ENCODE results near the gene MSANTD1. TPM values are rescaled to one million over a fixed set of nuclear protein-coding genes. Genes with fewer than 3 reads are reported as not detected.

Gene MSANTD1
- total RNA-seq, 2 experiments from 2014 or later: 0.83 to 1.0 TPM

DNA sequence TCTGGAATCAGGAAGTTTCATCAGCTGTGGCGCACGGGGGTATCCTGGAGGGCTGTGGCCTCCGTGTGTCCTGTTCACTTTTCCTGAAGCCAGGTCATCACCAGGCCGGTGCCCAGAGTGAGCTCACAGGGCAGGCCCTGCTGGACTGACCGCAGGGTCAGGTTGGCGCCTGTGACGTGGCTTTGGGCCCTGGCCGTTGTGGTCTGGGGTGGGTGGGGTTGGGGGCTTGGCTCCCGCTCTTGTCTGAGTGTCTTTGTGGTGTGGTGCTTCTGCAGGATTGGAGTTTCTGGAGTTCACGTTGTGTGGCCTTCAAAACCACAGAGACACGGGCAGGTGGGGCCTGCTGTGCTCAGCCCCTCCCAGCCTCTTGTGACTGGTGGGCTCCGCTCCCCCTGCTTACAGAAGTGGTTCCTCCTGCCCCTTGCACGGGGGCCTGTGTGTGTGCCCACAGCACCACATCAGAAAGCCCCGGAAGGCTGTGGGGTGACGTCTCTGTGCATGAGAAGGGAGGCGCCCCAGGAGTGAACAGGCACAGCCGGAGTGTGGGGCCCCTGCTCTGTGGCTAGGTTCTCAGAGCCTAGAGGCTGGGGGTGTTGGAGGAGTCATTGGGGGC, 53.3 kb downstream of the MSANTD1 start:
- Mint-ChIP-seq H3K4me3 (peak overlapping the region; percentile 77), H3K27me3 (ENCODE audit: low read depth) (peaks cover 62% of the 10 kb centered on the region), H3K4me1 (ENCODE audit: low read depth) (peaks cover 64% of the 10 kb centered on the region), H3K36me3 (ENCODE audit: low read depth) (no peaks in the 10 kb centered on the region), H3K9me3 (ENCODE audit: insufficient read depth) (no peaks in the 10 kb centered on the region), H3K27ac (peak overlapping the region; percentile 87)
- CTCF ChIA-PET: interaction anchor here (2.1 kb wide), 1 partner anchor 44 kb away, joined by 5 read pairs; no protein-coding TSS in a partner anchor
- ATAC-seq: peak; percentile 94
- peak; percentile 94 for DNase-seq
- POLR2A ChIA-PET: no interaction called here

DNA sequence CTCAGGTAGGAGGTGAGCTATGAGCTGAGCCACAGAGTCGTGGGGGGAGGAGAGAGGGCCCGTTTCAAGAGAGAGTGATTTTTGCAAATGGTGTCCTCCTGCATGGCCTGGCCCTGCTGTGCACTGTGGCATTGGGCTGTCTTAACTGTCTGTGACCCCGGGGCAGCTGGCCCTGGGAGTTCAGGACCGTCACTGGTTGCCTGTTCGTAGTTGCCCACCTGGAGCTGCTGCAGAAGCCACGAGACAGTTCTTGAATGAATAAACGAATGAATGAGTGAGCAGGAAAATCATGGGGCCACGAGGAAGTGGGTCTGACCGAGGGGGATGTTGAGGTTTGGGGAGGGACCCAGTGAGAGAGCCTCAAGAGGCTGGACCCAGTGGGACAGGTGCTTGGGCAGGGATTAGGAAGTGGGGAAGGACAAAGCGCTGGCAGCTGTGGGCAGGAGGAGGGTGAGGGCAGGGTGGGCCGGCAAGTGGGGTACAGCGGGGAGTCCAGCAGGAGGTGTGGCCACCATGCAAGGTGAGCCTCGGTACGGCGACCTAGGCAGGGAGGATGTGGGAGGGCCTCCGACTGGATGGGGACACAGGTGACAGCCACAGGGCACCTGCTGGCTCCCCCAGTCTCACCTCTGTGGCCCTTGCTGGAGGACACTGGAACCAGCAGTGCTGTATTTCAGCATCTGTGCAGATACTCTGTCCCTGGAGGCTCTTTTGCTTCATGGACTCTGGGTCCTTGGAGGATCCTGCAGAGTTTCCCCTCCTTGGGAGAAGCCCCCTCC, 54.0 kb downstream of the MSANTD1 start:
- ChIA-PET POLR2A (interaction anchor here (1.3 kb wide), 1 partner anchor 10 kb away, joined by 3 read pairs; the partner anchor contains the start of gene RGS12), CTCF (interaction anchor here (2.1 kb wide), 1 partner anchor 43 kb away, joined by 5 read pairs; no protein-coding TSS in a partner anchor)
- H3K27ac Mint-ChIP-seq: peak overlapping the region; percentile 87
- H3K27me3 Mint-ChIP-seq (ENCODE audit: low read depth): peaks cover 60% of the 10 kb centered on the region
- H3K4me1 Mint-ChIP-seq (ENCODE audit: low read depth): peaks cover 64% of the 10 kb centered on the region
- DNase-seq (peak; percentile 58), ATAC-seq (peak; percentile 17)
- H3K9me3 Mint-ChIP-seq (ENCODE audit: insufficient read depth): no peaks in the 10 kb centered on the region
- H3K4me3 Mint-ChIP-seq: peak overlapping the region; percentile 77
- H3K36me3 Mint-ChIP-seq (ENCODE audit: low read depth): no peaks in the 10 kb centered on the region

DNA sequence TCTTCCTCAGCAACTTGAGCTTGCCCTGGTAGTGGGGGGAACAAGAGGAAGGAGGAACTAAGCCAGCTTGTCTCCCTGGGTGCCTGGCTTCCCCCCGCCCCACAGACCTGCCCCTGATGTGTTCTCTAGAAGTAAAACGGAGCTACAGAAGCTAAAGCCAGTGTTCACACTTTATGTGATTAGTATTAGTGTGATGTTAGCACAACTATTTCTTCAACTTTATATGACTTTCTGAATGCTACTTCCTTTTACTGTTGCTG, 54.5 kb downstream of the MSANTD1 start:
- Mint-ChIP-seq H3K36me3 (ENCODE audit: low read depth) (no peaks in the 10 kb centered on the region), H3K27me3 (ENCODE audit: low read depth) (peaks cover 61% of the 10 kb centered on the region), H3K27ac (peak overlapping the region; percentile 87), H3K9me3 (ENCODE audit: insufficient read depth) (no peaks in the 10 kb centered on the region), H3K4me1 (ENCODE audit: low read depth) (peaks cover 64% of the 10 kb centered on the region), H3K4me3 (peak overlapping the region; percentile 26)
- POLR2A ChIA-PET: interaction anchor here (1.3 kb wide), 1 partner anchor 10 kb away, joined by 3 read pairs; the partner anchor contains the start of gene RGS12
- DNase-seq (no peak), ATAC-seq (no peak)
- CTCF ChIA-PET: interaction anchor here (2.1 kb wide), 1 partner anchor 43 kb away, joined by 5 read pairs; no protein-coding TSS in a partner anchor

DNA sequence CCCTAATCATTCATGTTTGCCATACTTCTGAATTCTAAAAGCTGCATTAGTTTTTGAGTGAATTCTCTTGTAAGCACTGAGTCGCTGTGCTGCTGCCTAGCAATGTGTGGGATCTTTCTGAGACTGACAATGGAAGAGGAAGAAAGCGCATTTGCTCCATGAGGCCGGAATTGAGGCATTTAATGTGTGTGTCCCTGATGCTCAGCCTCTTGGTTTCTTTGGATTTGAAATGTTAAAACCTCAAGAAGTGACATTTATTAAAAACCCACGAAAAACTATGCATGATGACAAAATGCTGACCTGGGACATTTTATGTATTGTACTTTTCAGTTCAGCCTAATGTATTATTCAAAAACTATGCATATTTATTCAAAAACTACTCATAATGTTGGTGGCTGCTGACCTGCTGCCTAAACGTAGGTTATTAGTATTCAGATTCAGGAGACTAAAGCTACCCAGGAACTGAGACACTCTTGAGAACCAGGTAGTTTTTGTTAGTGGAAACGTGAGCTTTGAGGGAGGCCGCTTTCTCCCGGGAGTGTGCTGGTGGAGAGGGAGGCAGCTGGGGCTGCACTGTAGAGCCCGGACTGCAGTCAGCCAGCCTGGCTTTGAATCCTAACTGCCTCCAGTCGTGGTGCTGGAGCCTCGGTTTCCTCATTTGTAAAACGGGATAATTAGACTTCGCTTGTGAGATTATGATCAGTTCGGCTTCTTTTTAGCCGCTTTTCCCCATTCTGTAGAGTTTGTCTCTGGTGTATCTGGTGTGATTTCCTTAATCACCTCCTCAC, 55.2 kb downstream of the MSANTD1 start:
- ATAC-seq (no peak), DNase-seq (no peak)
- H3K36me3 Mint-ChIP-seq (ENCODE audit: low read depth): no peaks in the 10 kb centered on the region
- peaks cover 62% of the 10 kb centered on the region for H3K4me1 Mint-ChIP-seq (ENCODE audit: low read depth)
- ChIA-PET POLR2A (interaction anchor here (1.3 kb wide), 1 partner anchor 11 kb away, joined by 3 read pairs; the partner anchor contains the start of gene RGS12), CTCF (interaction anchor here (0.9 to 2.1 kb wide), 2 partner anchors 24 to 42 kb away, joined by 3 to 5 read pairs; no protein-coding TSS in a partner anchor)
- H3K27me3 Mint-ChIP-seq (ENCODE audit: low read depth): peaks cover 55% of the 10 kb centered on the region
- H3K27ac Mint-ChIP-seq: peak overlapping the region; percentile 87
- H3K9me3 Mint-ChIP-seq (ENCODE audit: insufficient read depth): no peaks in the 10 kb centered on the region
- peak overlapping the region; percentile 26 for H3K4me3 Mint-ChIP-seq

DNA sequence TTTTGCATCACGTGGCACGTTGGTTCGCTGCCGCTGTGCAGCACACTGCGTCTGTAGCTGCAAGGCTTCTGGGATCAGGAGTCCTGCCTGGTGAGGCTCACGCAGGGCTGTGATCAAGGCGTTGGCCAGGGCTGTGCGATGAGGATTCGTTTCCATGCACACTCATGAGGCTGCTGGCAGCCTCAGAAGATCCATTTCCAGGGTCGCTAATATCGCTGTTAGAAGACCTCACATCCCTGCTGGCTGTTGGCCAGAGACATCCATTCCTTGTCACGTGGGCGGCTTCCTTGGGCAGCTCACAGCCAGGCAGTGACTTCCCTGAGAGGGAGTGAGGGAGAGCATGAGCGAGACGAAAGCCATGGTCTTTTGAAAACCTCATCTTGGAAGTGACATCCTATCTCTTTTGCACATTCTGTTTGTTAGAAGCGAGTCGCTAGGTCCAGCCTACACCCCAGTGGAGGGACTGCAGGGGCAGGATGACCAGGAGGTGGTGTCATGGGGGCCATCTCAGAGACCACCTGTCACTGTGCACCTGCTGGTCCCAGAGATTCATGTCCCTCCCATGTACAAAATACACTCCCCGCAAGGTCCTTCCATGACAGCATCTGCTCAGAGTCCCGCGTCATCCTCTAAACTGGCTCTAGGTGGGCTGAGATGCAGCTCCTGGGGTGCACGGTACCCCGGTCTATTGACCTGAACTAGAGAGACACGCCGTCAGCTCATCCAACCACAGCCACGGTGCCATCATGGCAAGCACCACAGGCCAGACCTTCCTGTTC, 56.1 kb downstream of the MSANTD1 start:
- H3K4me3 Mint-ChIP-seq: no peak overlapping the region
- POLR2A ChIA-PET: no interaction called here
- CTCF ChIA-PET: interaction anchor here (0.9 to 2.1 kb wide), 3 partner anchors 23 to 175 kb away, joined by 3 to 5 read pairs (median 5); no protein-coding TSS in a partner anchor
- no peaks in the 10 kb centered on the region for H3K36me3 Mint-ChIP-seq (ENCODE audit: low read depth)
- peaks cover 47% of the 10 kb centered on the region for H3K27me3 Mint-ChIP-seq (ENCODE audit: low read depth)
- no peak for DNase-seq
- no peaks in the 10 kb centered on the region for H3K9me3 Mint-ChIP-seq (ENCODE audit: insufficient read depth)
- H3K27ac Mint-ChIP-seq: peak overlapping the region; percentile 77
- peaks cover 54% of the 10 kb centered on the region for H3K4me1 Mint-ChIP-seq (ENCODE audit: low read depth)
- ATAC-seq: no peak

DNA sequence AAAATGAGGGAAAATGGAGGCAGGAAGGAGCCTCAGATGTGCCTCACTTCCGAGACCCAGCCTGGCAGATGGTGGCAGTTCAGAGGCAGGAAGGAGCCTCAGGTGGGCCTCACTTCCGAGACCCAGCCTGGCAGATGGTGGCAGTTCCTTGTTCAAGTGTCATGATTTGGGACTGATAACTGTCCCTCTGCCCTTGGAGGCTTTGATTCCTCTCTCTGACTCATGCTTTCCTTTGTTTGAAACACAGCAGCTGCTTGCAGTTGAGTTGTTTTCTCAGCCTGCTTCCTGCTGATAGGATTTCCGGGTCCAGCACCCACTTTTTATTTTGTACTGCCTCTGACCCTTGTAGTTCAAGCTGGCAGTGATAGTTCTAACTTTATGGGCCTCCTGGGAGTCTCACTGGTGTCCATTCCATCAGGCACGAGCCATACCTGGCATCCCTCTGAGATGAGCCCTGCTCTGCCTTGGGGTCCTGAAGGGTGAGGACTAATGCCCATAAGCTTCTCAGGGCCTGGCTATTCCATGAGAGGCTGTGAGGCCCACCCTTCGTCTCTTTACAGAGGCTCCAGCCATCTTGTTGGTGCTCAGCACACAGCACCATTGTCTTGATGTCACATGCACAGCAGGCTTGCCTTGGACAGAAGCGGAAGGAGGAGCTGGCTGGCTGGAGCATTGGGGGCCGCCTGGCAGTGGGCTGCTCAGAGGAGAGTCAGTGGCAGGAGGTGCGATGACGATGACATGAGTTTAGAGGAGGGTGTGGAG, 56.8 kb downstream of the MSANTD1 start:
- no peaks in the 10 kb centered on the region for H3K9me3 Mint-ChIP-seq (ENCODE audit: insufficient read depth)
- H3K4me3 Mint-ChIP-seq: no peak overlapping the region
- peaks cover 45% of the 10 kb centered on the region for H3K27me3 Mint-ChIP-seq (ENCODE audit: low read depth)
- ATAC-seq (no peak), DNase-seq (peak; percentile 35)
- H3K27ac Mint-ChIP-seq: peak overlapping the region; percentile 77
- H3K36me3 Mint-ChIP-seq (ENCODE audit: low read depth): no peaks in the 10 kb centered on the region
- ChIA-PET POLR2A (interaction anchor here (0.7 kb wide), 1 partner anchor 112 kb away, joined by 3 read pairs; no protein-coding TSS in a partner anchor), CTCF (interaction anchor here (2.0 kb wide), 1 partner anchor 175 kb away, joined by 5 read pairs; no protein-coding TSS in a partner anchor)
- H3K4me1 Mint-ChIP-seq (ENCODE audit: low read depth): peaks cover 54% of the 10 kb centered on the region

Other genes starting within 250 kb of the MSANTD1 start
- not detected for gene HTT-AS, start 174.6 kb upstream of the MSANTD1 start, total RNA-seq
- 10 to 100 TPM; 51.2 to 58.0 TPM for gene HTT, start 174.5 kb upstream of the MSANTD1 start, total RNA-seq
- 1 to 10 TPM; 4.7 to 8.3 TPM for gene RGS12, start 43.9 kb downstream of the MSANTD1 start, total RNA-seq
- not detected for gene HGFAC, start 192.8 kb downstream of the MSANTD1 start, total RNA-seq
- gene DOK7, start 214.1 kb downstream of the MSANTD1 start, total RNA-seq: not detected